ENCODE results near the gene SUMF1.

Gene SUMF1

DNA sequence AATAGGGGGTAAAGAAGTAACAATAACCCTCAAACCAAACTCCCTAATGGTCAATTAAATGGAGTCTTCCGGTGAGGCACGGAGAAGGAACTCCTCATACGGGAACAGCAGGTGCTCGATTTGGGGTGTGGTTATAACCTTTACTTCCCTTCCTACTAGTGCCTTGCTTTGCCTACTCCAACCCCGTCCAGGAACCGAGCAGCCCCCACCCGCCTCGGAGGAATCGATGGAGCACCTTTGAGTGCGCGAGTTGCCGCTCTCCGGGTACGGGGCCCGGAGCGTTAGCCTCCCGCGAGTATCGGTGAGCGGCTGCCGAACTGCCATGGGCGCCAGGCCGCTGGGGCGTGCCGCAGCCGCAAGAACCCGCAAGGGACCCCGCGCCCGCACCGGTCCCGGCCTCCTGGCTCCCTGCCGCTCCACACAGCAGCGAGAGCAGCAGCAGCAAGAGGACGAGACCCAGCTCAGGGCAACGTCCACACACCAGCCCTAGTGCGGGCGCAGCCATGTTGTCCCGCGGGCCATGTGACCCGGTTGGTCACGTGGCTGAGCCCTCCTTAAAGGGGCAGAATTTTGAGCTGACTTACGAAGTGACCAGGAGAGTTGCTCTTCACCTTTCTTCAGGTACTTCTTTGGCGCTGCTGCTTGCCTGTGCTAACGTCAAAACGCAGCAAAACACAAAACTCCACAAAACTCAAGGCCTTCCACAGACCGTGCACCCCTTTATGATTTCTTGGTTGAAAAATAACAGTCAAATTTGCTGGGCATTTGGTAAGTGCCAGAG is at the start of gene SUMF1:
Gene SUMF1, minus strand, starts transcription at position 529 of the 781 bp plus-strand sequence. Its CDS starts 24 bp downstream, at position 505.
- DNase-seq (ENCODE audit: low read depth, low spot score) = peak; percentile 13

DNA sequence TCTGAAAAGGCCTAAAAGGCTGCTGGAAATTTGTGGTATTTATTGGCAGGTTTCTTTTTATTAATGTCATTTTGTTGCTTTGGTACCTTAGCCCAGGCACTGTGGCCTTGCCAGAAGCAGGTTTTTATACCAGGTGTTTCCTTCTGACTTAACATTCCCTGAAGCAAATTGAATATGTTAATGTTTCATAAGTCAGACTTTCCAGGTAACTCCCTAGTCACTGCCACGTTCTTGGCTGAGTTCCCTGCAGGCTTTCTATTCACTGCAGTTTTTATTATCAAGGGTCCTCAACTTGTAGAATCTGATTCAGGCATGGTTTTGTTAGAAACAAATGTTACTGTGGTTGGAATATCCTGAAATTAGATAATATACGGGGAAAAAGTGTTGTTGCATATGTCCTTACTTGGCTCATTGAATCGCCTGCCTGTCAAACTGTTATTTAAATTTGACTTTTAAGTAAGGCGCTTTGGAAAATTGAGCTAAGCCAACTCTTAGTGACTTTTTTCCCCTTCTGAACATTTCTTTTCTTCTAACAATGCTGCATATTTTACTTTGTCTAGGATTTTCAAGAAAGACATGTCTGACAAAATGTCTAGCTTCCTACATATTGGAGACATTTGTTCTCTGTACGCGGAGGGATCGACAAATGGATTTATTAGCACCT is 49.0 kb upstream of the SUMF1 start:
- no peak for DNase-seq (ENCODE audit: low read depth, low spot score)

DNA sequence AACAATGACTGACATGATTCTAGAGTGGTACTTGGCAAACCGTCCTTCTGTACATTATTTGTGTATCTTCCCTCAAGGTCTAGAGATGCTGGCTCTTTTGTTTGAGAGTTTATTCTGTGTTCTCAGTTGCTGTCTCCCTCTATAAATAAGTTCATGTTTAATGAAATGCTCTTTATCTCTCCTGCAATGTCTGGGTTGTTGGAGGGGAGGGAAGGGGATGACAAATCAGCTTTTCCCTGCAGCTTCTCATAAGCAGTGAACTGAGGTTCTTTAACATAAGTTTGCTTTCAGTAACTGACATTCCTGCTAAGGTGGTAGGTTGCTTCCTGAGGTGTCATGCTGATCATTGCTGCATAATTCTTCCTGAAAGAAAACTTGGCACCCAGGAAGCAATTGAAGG is 47.8 kb upstream of the SUMF1 start:
- DNase-seq (ENCODE audit: low read depth, low spot score) = no peak

DNA sequence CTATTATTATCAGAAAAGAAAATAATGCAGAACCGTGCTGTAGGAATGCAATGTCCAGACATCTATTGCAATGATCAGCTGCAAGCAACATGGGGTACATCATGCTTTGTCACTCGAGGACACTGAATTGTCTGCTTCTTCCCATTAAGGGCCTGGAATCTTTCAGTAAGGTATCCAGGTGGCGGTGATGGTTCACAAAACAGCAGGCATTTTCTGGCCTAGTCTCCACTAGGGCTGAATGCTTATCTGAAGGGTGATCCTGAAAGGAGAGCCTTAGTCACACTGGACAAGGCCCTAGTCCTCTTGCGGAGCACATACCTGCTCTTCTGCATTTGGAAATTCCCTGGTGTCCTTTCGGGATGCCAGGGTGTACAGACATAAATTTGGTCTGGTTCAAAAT is 47.3 kb upstream of the SUMF1 start:
- DNase-seq (ENCODE audit: low read depth, low spot score) = no peak

DNA sequence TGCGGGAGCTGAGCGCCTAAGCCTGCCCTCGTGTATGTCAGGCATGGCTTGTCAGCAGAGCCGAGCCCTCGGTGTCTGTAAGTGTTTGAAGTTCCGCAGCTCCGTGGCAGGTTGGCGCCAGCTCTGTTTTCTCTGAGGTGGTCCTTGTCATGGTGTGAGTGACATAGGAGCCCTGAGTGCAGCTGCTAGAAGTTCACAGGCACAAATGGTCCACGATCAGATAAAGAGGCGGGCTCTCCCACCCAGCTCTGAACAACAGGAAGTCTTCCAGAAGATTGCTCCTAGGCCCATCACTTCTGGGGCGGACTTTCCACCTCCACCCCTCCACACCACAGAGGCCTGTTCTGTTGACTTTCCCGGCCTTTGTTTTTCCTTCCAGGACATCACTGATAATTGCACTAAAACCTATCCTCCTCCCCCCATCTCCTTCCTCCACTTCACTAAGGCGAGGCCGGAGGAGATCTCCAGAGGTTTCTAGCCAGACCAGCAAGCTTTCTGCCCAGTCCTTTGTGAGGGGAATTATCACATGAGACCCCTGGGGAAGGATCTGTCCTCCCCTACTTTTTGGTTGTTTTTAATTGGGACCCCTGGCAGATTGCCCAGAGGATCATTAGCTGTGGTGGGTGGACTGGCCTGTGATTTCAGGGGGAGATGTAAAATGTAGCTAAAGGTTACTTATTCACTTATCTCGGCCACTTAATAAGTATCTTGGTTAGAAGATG is 46.0 kb upstream of the SUMF1 start:
- DNase-seq (ENCODE audit: low read depth, low spot score) = no peak

DNA sequence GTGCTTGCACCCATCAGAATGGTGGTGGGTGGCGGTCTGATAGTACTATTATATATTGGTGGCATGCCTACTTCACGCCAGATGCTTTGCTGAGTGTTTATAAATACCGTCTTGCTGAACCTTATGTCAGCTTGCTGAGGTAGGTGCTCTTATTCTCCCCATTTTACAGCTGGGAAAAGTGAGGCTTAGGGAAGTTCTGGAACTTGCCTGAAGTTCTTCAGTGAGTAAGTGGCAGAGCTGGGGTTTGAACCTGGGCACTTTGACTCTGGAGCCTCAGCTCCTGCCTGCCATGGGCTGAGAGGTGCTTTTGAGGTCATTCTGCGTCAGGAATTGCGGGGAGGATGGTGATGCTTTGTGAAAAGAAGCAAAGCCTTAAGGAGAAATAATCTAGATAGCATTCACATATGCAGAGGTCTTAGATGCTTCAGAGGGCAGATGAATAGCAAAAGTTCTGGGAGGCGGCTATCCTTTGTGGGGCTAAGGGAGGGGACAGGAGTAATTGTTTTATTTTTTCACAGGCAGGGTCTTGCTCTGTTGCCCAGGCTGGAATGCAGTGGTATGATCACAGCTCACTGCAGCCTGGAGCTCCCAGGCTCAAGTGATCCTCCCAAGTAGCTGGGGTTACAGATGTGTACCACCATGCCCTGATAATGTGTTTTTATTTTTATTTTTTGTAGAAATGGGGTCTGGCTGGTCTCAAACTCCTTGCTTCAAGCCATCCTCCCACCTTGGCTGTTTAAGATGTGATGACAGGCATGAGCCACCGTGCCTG is 44.6 kb upstream of the SUMF1 start:
- no peak for DNase-seq (ENCODE audit: low read depth, low spot score)

DNA sequence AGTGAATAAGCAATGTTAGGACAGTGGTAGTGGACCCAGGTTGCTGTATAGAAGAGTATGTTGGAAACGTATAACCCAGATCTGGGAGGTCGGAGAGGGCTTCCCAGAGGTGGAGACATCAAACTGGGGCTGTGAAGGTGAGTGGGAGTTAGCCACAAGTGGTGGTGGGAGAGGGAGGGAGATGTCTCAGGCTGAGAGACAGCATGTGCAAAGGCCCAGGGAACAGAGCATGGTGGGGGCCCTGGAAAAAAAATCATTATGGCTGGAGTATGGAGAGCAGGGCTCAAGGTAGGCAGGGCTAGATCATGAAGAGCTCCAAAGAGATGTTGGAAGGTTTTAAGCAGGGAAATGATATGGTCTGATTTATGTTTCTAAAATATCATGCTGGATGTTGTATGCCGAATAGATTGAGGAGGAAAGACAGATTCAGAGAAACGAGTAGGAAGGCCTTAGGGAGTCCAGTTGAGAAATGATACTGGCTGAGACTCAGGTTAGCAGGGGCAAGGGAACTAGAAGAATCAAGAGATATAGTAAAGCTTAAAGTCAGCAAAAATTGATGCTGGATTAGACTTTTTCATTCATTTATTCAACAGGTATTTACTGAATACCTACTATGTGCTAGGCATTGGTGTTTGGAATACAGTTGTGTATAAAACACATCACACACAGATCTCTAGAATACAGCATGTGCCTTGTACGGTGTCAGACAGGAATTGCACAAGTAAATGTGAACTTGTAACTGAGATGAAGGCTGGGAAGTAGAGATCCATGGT is 43.1 kb upstream of the SUMF1 start:
- DNase-seq (ENCODE audit: low read depth, low spot score) = no peak

DNA sequence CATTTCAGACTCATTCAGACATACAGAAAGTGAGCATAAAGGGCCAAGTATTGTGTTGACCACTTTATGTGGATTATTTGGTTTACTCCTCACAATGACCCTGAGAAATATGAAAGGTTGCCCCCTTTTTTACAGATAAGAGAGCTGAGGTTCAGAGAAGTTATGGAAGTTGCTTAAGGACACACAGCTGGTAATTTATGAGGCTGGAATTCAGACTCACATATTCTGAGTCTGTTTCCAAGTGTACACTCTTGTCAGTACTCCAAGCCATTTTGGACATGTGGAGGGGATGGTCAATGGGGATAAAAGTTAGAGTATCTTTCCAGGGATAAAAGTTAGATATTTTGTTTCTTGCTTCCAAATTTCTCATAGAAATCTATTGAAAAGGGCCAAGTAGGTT is 42.0 kb upstream of the SUMF1 start:
- no peak for DNase-seq (ENCODE audit: low read depth, low spot score)

DNA sequence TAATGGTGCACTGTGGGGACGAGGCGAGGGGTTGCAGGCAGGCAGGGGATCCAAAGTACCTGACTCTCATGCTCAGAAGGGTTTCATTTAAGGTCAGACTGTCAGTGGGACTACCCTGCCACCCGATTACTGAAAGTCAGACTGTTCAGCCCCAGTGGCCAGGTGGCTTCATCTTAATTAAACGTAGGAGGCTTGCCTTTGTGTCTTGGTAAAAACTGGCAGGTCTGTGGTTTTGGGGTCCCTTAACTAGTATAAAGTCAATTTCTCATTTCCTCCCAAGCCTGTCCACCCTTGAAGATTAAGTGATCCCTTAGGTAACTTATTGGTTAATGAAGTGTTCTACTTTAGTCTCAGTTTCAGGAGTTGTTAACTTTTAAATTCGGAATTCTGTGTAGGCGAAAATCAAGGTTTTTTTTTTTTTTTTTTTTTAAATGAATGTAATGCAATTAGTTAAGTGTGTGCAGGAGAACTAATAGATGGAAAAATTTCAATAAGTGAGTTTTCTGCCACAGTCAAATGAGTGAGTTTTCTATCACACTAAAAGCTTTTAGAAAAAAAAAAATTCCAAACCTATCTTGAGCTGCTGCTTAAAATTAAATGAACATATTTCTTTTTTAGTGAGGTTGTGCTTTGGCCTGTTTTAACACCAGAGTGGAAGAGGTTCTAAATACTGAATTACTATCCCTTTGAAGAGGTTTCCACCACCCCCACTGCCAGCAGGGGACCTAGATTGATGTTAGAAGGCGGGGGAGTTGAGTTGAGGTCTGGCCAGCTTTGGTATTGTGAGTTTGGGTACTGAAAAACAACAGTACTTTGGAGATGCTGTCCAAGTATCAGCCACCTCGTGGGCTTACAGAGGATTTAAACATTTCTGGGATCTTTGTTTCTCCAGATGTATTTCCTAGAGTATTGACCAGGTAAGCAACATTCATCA is 41.2 kb upstream of the SUMF1 start:
- DNase-seq (ENCODE audit: low read depth, low spot score) = no peak

DNA sequence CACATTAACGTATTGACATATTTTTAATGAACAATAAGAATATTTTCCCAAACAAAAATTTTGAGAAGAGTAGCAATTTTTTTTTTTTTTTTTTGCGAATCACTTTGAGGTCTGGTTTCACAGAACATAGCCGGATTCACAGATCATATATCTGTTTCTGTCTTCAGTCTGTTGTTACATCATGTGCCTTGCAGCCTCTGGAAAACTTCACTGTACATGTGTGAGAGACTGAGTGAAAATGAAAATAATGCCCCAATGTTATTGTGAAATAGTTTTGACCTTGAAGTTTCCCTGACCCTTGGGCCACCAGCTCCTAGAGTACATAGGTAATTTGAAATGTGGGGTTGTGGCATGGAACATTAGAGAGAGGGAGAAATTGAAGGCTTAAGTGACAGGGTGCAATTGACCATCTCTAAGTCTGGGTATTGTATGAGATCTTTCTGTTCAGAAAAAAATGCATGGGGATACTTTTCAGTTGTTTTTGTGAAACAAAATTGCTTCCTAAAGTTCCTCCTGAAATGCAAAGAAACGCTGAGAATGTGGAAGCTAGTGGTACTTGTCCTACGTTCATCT is 40.0 kb upstream of the SUMF1 start:
- no peak for DNase-seq (ENCODE audit: low read depth, low spot score)

DNA sequence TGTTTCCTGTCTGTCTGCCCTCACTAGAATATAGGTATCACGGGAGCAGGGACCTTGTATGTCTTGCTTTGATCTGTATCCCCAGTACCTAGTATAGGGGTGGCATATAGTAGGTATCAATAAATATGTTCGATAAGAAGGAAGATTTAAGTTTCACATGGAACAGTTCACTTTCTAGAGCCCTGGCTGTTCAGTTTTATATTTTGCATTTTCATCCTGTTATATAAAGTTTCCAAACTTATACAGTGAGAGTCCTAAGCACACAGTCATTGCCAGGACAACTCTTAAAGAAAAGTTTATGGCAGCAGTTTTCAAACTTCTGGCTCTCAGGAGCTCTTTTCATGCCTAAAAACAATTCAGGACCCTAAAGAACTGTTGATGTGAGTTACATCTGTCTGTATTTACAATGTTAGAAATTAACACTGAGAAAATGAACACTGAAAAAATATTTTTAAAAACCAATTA is 39.5 kb upstream of the SUMF1 start:
- no peak for DNase-seq (ENCODE audit: low read depth, low spot score)

DNA sequence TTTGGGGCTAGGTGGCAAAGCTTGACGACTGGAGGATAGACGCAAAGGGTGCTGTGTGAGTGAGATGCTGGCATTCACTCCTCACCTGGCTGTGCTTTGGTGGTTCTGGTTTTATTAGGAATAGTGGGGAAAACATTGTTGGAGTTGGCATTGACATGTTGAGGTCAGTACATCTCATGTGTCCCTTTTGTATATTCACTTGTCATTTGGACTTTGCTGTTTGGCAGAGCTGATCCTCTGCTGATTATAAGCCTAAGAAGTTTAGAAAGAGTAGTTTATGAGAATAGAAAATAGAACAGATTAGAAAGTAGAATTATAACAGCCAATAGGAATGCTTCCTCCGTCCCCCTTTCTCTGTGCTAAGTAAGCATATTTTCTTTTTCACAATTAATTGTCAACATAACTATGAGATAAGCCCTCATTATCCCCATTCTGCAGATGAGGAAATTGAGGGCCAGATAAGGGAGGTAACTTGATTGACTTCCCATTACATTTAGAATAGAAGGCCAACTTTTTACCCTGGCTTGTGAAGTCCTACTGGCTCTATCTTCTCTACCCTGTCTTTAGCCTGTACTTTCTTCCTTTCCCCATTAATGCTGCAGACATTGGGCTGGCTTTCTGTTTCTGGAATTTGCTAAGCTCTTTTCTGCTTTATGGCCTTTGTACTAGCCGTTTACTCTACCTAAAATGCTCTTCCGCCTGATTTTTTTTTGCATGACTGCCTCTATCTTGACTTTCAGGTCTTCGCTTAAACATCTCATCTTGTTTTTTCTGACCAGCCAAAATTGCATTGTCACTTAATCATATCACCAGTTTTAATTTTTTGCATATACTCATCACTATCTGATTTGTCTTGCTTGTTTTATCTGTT is 38.9 kb upstream of the SUMF1 start:
- DNase-seq (ENCODE audit: low read depth, low spot score) = no peak

DNA sequence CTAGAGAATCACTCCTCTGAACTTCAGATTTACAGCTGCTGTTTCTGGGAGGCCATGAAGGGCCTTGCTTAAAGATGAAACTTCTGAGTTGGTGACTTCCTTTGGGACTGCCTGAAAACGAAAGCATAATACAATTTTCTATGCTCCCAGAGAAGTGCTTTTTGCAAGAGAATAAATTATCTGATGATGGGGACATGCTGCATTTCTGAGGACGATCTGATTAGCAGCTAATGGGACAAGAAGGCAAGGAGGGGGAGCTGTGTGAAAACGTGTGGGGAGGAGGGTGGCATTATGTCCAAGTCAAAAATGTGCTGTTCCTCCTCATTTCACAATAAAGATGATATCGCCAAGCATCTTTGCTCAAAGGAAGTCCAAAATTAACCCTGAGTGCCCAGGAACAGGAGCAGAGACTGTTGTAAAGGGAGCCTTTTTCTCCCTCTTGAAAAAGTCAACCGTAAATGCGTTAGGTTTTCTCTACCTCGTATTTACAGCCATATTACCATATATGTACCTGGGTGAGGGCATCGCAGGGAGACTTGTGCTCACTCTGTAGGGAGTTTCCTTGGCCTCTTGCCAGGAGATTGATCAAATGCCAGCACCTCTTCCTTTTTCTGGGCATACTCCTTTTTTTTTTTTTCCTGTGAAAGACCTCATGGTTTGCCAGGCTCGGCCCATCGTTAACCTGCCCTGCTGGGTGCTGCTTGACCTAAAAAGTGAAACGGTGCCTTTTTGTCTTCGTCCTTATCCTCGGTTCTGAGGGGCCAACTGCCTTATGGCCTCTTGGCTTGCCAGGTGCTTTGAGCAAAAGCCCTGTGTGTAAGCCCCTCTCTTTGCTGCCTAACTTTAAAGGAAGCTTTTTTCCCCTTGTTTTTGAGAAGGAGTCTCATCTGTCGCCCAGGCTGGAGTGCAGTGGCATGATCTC is 37.5 kb upstream of the SUMF1 start:
- no peak for DNase-seq (ENCODE audit: low read depth, low spot score)

DNA sequence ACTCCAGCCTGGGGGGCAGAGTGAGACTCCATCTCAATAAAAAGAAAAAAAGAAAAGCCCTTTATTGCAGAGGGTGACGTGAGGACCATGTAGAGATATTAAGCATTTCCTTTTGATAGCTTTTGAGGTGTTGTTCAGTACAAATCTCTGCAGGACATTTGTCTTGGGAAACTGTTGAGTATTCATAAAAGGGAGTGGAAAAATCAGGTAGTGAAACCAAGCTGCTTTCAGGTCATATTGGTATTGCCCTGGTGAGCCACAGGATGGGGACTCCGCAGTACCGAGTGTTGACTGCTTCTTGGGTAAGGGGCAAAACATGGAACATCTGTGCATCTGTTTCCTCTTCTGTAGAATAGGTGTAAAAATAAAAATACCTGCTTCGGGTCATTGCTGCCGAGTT is 36.0 kb upstream of the SUMF1 start:
- DNase-seq (ENCODE audit: low read depth, low spot score) = no peak

DNA sequence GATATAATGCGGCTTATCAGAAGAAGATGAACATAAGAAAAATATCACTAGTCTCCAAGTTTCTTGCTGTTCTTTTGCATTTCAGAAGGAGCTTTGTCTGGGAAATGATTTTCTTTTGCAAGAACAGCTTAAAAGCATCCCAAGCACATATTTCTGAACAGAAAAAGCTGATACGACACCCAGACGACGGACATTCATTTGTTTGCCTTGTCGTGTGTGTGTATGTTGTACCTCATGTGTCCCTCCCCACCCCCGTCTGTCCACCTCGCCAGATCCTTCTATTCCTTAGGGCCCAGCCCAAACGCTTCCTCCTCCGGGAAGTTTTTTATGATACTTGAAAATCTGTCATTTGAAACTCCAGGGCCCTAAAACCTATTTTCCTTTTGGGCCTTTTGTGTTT is 34.9 kb upstream of the SUMF1 start:
- DNase-seq (ENCODE audit: low read depth, low spot score) = no peak

DNA sequence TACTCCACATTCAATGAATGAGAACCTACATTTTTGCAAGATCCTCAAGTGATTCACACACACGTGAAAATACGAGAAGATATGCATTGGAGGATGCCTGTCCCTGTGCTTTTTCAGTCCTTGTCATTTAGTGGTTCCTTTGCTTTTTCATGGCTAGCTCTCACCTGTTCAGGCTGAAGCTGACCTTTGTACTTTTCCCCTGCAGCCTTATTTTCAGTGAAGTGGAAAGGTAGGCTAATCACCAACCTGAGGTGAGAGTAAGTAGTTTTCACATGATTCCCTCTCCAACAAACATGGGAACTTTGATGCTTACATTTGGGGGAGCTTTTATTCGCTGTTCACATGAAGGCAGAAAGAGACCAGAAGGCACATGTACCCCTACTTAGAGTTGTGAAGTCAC is 34.4 kb upstream of the SUMF1 start:
- DNase-seq (ENCODE audit: low read depth, low spot score) = no peak

DNA sequence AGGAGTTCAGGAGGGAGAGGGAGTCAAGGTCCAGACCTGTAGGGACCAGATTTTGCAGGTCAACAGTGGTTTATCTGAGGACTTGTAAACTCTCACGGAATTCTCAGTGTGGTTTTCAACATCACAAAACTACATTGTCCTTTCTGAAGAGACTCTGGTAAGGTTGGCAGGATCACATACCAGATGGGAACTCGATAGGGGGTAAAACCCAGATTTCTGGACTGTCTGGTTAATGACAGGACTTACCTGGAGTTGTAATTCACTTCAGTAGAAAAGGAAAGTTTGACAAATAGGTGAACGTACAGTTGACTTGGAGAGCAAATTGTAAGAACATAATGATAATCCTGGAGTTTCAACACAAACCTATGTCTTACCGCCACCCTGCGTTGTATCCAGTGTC is 31.4 kb upstream of the SUMF1 start:
- DNase-seq (ENCODE audit: low read depth, low spot score) = no peak
